Measurements from ENCODE around the gene PROB1.

- no peak for TF ChIP-seq POLR2A (IDR thresholded peaks at IDR 0.05)
- TF ChIP-seq, protein P1, sequence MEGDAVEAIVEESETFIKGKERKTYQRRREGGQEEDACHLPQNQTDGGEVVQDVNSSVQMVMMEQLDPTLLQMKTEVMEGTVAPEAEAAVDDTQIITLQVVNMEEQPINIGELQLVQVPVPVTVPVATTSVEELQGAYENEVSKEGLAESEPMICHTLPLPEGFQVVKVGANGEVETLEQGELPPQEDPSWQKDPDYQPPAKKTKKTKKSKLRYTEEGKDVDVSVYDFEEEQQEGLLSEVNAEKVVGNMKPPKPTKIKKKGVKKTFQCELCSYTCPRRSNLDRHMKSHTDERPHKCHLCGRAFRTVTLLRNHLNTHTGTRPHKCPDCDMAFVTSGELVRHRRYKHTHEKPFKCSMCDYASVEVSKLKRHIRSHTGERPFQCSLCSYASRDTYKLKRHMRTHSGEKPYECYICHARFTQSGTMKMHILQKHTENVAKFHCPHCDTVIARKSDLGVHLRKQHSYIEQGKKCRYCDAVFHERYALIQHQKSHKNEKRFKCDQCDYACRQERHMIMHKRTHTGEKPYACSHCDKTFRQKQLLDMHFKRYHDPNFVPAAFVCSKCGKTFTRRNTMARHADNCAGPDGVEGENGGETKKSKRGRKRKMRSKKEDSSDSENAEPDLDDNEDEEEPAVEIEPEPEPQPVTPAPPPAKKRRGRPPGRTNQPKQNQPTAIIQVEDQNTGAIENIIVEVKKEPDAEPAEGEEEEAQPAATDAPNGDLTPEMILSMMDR (IDR thresholded peaks at IDR 0.05): no peak
Measured at GRCh38 chr5:139383993-139384590, 10.8 kb downstream of the PROB1 start.
